Body of pancreas (tissue), 4 donors: ENCODE data around the gene IKBKE.

ENCODE experiments used
- CTCF ChIP-seq, 7 experiments: fragments of 450-650 bp in 4 of 7; fragments of 200-600 bp in 3 of 7; sonication (generic) in 3 of 7; IDR thresholded peaks; one replicate each; pipeline ENCODE4 v1.5.1; 2016 to 2019; ENCODE audit warnings: antibody characterized with exemption in 7 of 7
- POLR2A ChIP-seq, 3 donors: fragments of 450-650 bp; IDR thresholded peaks; one replicate each; pipeline ENCODE4 v1.6.1; 2016; ENCODE audit warnings: antibody characterized with exemption in 3 of 3, mild to moderate bottlenecking in 2 of 3

- TF ChIP-seq POLR2A (IDR thresholded peaks at IDR 0.05) (no peak), CTCF (IDR thresholded peaks at IDR 0.05) (no peak)
These were observed 43.0 kb upstream of the IKBKE start for GRCh38 chr1:206427291-206427690.
